NT2/D1 (cell line): Measurements from ENCODE around the gene BPI.

Experiments
- SUZ12 ChIP-seq: IDR thresholded peaks from 2 replicates; pipeline ENCODE4 v1.6.1; 2011; ENCODE audit not compliant: insufficient read length, insufficient read depth; ENCODE audit errors: extremely low read depth
- YY1 ChIP-seq: IDR thresholded peaks from 2 replicates; pipeline ENCODE4 v1.6.1; 2011; ENCODE audit not compliant: insufficient read length, insufficient read depth
- ZNF274 ChIP-seq: IDR thresholded peaks from 2 replicates; pipeline ENCODE4 v1.6.1; 2011; ENCODE audit warnings: mild to moderate bottlenecking, low read depth, low read length

DNA sequence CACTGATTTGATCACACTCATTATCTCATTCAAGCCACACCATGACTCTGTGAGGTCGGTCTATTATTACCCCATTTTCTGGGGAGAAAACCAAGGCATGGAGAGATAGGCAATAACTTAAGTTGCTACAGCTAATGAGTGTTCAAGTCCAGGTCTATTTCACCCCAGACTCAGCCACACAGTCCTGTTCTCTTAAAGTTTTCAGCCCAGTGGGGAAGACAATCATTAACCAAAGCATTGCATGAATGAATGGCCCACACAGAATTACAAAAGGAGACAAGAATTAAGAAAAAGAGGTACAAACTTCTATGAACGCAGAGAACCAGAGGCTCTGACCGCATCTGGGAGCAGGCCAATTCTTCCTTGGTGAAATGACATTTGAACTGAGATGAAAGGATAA lies 7.1 kb downstream of the BPI start:
- no peak for TF ChIP-seq YY1
- no peak for TF ChIP-seq SUZ12
- TF ChIP-seq ZNF274: no peak
